Subcutaneous abdominal adipose tissue (tissue), 5 donors: Measurements from ENCODE around the gene CHAF1A.

ENCODE experiments used
- H3K27ac ChIP-seq: one replicate; pipeline ENCODE4 v1.7.0; 2013; ENCODE audit warnings: low read depth, mild to moderate bottlenecking, inconsistent platforms, low read length, moderate library complexity
- H3K27me3 ChIP-seq, 5 donors: one replicate each; pipeline ENCODE4 v1.7.0; 2013; ENCODE audit warnings: low read length in 5 of 5, inconsistent platforms in 1 of 5; ENCODE audit not compliant: control insufficient read depth in 5 of 5, insufficient read depth in 4 of 5
- H3K36me3 ChIP-seq, 5 donors: one replicate each; pipeline ENCODE4 v1.7.0; 2013; ENCODE audit warnings: low read length in 5 of 5; ENCODE audit not compliant: control insufficient read depth in 5 of 5, insufficient read depth in 5 of 5
- H3K4me1 ChIP-seq, 5 donors: one replicate each; pipeline ENCODE4 v1.7.0; 2013; ENCODE audit warnings: low read length in 5 of 5, mild to moderate bottlenecking in 3 of 5, moderate library complexity in 1 of 5; ENCODE audit not compliant: control insufficient read depth in 5 of 5, insufficient read depth in 5 of 5
- H3K4me3 ChIP-seq, 5 donors: one replicate each; pipeline ENCODE4 v1.7.0; 2013; ENCODE audit warnings: low read length in 5 of 5, low read depth in 1 of 5
- H3K9ac ChIP-seq, 5 donors: one replicate each; pipeline ENCODE4 v1.7.0; 2013; ENCODE audit warnings: low read length in 5 of 5, mild to moderate bottlenecking in 4 of 5, moderate library complexity in 3 of 5
- H3K9me3 ChIP-seq, 5 donors: one replicate each; pipeline ENCODE4 v1.7.0; 2013; ENCODE audit warnings: low read length in 5 of 5; ENCODE audit not compliant: control insufficient read depth in 5 of 5
- donor health status: healthy.
- donor health status: healthy.
- donor health status: healthy.
- donor health status: healthy.
- donor health status: healthy.

The CHAF1A gene

DNA sequence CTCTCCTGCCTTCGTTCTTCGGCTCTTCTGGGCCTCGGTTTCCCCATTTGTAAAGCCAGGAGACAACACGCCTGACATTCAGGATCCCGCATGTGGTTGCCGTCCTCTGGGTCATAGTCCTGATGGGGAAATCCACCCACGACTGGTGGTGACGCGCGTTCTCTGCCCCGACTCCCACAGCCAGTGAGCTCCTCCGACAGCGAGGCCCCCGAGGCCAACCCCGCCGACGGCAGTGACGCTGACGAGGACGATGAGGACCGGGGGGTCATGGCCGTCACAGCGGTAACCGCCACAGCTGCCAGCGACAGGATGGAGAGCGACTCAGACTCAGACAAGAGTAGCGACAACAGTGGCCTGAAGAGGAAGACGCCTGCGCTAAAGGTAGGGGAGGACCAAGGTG, 86.1 kb downstream of the CHAF1A start:
- Histone ChIP-seq H3K36me3 (peaks cover 0 to 64% (median 46%) of the 10 kb centered on the region in 5 donors), H3K4me1 (no peaks in the 10 kb centered on the region), H3K27ac (no peak overlapping the region), H3K4me3 (no peak overlapping the region), H3K27me3 (no peaks in the 10 kb centered on the region), H3K9ac (no peak overlapping the region), H3K9me3 (no peaks in the 10 kb centered on the region)

DNA sequence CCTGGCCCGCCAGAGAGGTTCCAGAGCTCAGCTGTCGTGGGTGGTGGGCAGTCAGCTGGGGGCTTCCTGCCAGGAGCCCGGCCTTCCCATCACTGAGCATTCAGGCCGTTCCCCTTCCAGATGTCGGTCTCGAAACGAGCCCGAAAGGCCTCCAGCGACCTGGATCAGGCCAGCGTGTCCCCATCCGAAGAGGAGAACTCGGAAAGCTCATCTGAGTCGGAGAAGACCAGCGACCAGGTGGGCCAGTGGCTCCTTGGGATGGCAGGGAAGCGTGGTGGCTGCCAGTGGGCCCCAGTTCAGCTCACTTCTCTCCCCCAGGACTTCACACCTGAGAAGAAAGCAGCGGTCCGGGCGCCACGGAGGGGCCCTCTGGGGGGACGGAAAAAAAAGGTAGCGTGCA, 89.0 kb downstream of the CHAF1A start:
- no peaks in the 10 kb centered on the region for H3K4me1 ChIP-seq
- H3K27me3 ChIP-seq, result no peaks in the 10 kb centered on the region
- peaks cover 0 to 83% (median 68%) of the 10 kb centered on the region in 5 donors for H3K36me3 ChIP-seq
- no peak overlapping the region for H3K9ac ChIP-seq
- H3K9me3 ChIP-seq, result no peaks in the 10 kb centered on the region
- H3K27ac ChIP-seq, result no peak overlapping the region
- no peak overlapping the region for H3K4me3 ChIP-seq

DNA sequence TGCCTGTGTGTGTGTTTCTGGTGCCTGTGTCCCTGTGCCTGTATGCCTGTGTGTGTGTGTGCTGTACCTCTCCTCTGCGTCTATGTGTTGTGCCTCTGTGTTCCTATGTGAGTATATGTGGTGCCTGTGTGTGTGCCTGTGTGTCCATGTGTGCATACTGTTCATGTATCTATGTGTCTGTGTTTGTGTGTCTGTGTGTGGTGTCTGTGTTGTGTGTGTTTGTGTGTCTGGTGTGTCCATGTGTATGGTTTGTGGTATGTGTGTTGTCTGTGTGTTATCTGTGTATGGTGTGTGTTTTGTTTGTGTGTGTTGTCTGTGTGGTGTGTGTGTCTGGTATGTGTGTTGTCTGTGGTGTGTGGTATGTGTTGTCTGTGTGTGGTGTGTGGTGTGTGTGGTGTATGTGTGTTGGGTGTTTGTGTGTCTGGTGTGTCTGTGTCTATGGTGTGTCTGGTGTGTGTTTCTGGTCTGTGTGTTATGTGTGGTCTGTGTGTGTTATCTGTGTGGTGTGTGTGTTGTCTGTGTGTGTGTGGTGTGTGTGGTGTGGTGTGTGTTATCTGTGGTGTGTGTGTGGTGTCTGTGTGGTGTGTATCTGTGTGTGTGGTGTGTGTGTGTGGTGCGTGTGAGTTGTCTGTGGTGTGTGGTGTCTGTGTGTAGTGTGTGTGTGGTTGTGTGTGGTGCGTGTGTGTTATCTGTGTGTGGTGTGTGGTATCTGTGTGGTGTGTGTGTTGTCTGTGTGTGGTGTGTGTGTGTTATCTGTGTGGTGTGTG, 90.1 kb downstream of the CHAF1A start:
- no peaks in the 10 kb centered on the region for H3K27me3 ChIP-seq
- H3K4me1 ChIP-seq, result no peaks in the 10 kb centered on the region
- H3K27ac ChIP-seq, result no peak overlapping the region
- no peak overlapping the region for H3K4me3 ChIP-seq
- H3K9ac ChIP-seq, result no peak overlapping the region
- H3K36me3 ChIP-seq, result peaks cover 0 to 87% (median 71%) of the 10 kb centered on the region in 5 donors
- no peaks in the 10 kb centered on the region for H3K9me3 ChIP-seq
